Astrocyte (in vitro differentiated cells and primary cell): ENCODE results near the gene C6orf62.

Source experiments
- EZH2 ChIP-seq: IDR thresholded peaks from 2 replicates; pipeline ENCODE4 v1.6.1; 2012; ENCODE audit warnings: mild to moderate bottlenecking, low read length, inconsistent platforms; ENCODE audit not compliant: insufficient read depth
- TF ChIP-seq, protein P1 (sequence below): IDR thresholded peaks from 2 replicates; pipeline ENCODE4 v1.5.1; 2011; ENCODE audit warnings: low read depth, mild to moderate bottlenecking, inconsistent platforms, low read length, moderate library complexity; ENCODE audit not compliant: insufficient read depth

DNA sequence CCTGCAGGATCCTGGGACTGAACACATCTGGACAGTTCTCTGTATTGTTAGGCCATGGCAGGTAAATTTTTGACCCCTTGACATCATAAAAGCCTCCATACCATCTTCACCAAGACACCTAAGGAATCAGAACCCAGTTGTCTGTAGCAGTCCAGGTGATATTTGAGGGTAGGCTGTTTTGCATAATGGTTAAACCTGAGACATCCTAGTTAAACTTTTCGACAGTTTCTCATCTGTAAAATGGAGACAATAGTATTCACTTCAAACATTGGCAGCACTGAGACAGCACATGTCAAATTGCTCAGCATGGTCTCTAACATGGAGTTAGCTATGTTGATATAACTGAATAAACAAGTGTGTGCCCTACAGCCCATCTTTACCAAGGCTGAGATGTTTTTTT is 24.8 kb downstream of the C6orf62 start:
- TF ChIP-seq, protein P1, sequence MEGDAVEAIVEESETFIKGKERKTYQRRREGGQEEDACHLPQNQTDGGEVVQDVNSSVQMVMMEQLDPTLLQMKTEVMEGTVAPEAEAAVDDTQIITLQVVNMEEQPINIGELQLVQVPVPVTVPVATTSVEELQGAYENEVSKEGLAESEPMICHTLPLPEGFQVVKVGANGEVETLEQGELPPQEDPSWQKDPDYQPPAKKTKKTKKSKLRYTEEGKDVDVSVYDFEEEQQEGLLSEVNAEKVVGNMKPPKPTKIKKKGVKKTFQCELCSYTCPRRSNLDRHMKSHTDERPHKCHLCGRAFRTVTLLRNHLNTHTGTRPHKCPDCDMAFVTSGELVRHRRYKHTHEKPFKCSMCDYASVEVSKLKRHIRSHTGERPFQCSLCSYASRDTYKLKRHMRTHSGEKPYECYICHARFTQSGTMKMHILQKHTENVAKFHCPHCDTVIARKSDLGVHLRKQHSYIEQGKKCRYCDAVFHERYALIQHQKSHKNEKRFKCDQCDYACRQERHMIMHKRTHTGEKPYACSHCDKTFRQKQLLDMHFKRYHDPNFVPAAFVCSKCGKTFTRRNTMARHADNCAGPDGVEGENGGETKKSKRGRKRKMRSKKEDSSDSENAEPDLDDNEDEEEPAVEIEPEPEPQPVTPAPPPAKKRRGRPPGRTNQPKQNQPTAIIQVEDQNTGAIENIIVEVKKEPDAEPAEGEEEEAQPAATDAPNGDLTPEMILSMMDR: no peak
- no peak for TF ChIP-seq EZH2
